ENCODE measurements around the gene CSPG4.
"Not testable (repeated sequence)": the region's sequence is repeated elsewhere in the genome, so short reads cannot be mapped to it uniquely, and the experiment has no call there.

Gene CSPG4

DNA sequence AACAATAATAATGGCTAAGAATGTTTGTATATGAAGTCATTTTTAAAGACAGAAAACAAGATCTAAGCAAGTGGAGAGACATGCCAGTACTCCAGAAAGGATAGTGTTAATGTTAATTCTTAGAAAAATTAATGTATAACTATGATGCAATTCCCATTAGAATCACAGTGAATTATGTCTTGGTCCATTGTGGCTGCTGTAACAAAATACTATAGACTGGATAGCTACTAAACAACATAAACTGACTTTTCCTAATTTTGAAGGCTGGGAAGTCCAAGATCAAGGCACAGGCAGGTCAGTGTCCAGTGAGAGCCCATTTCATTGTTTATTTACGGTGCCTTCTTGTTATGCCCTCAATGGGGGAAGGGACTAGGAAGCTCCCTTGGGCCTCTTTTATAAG is 32.7 kb upstream of the CSPG4 start:
- no peak overlapping the region for H3K9ac ChIP-seq (ENCODE audit: low read length)
- no peak overlapping the region for H3K27ac ChIP-seq (ENCODE audit: low read depth, low read length, poor library complexity, severe bottlenecking)
- TF ChIP-seq, protein P1, sequence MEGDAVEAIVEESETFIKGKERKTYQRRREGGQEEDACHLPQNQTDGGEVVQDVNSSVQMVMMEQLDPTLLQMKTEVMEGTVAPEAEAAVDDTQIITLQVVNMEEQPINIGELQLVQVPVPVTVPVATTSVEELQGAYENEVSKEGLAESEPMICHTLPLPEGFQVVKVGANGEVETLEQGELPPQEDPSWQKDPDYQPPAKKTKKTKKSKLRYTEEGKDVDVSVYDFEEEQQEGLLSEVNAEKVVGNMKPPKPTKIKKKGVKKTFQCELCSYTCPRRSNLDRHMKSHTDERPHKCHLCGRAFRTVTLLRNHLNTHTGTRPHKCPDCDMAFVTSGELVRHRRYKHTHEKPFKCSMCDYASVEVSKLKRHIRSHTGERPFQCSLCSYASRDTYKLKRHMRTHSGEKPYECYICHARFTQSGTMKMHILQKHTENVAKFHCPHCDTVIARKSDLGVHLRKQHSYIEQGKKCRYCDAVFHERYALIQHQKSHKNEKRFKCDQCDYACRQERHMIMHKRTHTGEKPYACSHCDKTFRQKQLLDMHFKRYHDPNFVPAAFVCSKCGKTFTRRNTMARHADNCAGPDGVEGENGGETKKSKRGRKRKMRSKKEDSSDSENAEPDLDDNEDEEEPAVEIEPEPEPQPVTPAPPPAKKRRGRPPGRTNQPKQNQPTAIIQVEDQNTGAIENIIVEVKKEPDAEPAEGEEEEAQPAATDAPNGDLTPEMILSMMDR (IDR thresholded peaks at IDR 0.05; ENCODE audit: low read length): no peak
- no peak for TF ChIP-seq EZH2 (IDR thresholded peaks at IDR 0.05; ENCODE audit: borderline replicate concordance, low read length)
- H3K9me3 ChIP-seq (ENCODE audit: low read length): no peaks in the 10 kb centered on the region
- H3K36me3 ChIP-seq (ENCODE audit: insufficient read depth, low read length): no peaks in the 10 kb centered on the region
- H3K4me1 ChIP-seq (ENCODE audit: insufficient read depth, low read length, severe bottlenecking): no peaks in the 10 kb centered on the region
- H4K20me1 ChIP-seq (ENCODE audit: insufficient read depth, low read length): no peaks in the 10 kb centered on the region
- no peaks in the 10 kb centered on the region for H3K27me3 ChIP-seq (ENCODE audit: insufficient read depth, low read length)
- no peaks in the 10 kb centered on the region for H3K9me2 ChIP-seq (ENCODE audit: low read depth, low read length)
- no peaks in the 10 kb centered on the region for H3K79me2 ChIP-seq (ENCODE audit: insufficient read depth, low read length)
- no peak overlapping the region for H2AFZ ChIP-seq (ENCODE audit: low read length)
- H3K4me3 ChIP-seq (ENCODE audit: low read depth, low read length, poor library complexity, severe bottlenecking): no peak overlapping the region
- no peaks in the 10 kb centered on the region for H3F3A ChIP-seq (ENCODE audit: insufficient read depth, low read length)
- H3K4me2 ChIP-seq (ENCODE audit: low read length): no peak overlapping the region

DNA sequence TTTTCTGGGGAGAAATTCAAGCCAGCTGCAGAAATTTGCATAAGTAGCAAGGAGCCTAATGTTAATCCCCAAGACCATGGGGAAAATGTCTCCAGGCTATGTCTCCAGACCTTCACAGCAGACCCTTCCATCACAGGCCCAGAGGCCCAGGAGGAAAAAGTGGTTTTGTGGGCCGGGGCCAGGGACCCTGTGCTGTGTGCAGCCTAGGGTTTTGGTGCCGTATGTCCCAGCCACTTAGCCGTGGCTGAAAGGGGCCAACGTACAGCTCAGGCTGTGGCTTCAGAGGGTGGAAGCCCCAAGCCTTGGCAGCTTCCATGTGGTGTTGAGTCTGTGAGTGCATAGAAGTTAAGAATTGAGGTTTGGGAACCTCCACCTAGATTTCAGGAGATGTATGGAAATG is 29.7 kb upstream of the CSPG4 start:
- H4K20me1 ChIP-seq (ENCODE audit: insufficient read depth, low read length); H3K9ac ChIP-seq (ENCODE audit: low read length); H3K9me2 ChIP-seq (ENCODE audit: low read depth, low read length); H3K4me2 ChIP-seq (ENCODE audit: low read length); H3K27me3 ChIP-seq (ENCODE audit: insufficient read depth, low read length); H3K9me3 ChIP-seq (ENCODE audit: low read length); H3K27ac ChIP-seq (ENCODE audit: low read depth, low read length, poor library complexity, severe bottlenecking); H2AFZ ChIP-seq (ENCODE audit: low read length); H3F3A ChIP-seq (ENCODE audit: insufficient read depth, low read length); H3K4me3 ChIP-seq (ENCODE audit: low read depth, low read length, poor library complexity, severe bottlenecking); H3K79me2 ChIP-seq (ENCODE audit: insufficient read depth, low read length); H3K36me3 ChIP-seq (ENCODE audit: insufficient read depth, low read length): not testable (repeated sequence)
- peaks cover 13% of the 10 kb centered on the region for H3K4me1 ChIP-seq (ENCODE audit: insufficient read depth, low read length, severe bottlenecking)

DNA sequence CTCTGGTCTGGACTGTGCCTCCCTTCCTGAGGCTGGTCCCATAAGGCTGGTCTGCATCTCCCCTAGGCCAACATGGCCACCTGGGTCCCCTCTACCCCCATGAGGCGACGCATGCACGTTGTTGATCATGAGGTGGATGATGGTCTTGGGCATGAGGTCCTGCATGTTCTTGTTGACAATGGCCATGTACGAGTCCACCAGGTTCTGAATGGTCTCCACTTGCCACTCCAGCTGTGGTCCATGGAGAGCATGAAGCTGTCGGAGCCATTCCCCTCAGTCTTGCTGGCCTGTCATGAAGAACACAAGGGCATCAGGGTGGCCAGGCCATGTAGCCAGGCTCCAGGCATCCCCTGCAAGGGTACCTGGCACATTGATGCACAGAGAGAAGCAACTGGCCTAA is 27.1 kb upstream of the CSPG4 start:
- no peaks in the 10 kb centered on the region for H3K27me3 ChIP-seq (ENCODE audit: insufficient read depth, low read length)
- H4K20me1 ChIP-seq (ENCODE audit: insufficient read depth, low read length): no peaks in the 10 kb centered on the region
- H3K4me2 ChIP-seq (ENCODE audit: low read length): no peak overlapping the region
- no peaks in the 10 kb centered on the region for H3K79me2 ChIP-seq (ENCODE audit: insufficient read depth, low read length)
- no peak overlapping the region for H3K27ac ChIP-seq (ENCODE audit: low read depth, low read length, poor library complexity, severe bottlenecking)
- H3K4me1 ChIP-seq (ENCODE audit: insufficient read depth, low read length, severe bottlenecking): peaks cover 13% of the 10 kb centered on the region
- no peaks in the 10 kb centered on the region for H3K9me2 ChIP-seq (ENCODE audit: low read depth, low read length)
- H2AFZ ChIP-seq (ENCODE audit: low read length): no peak overlapping the region
- H3K36me3 ChIP-seq (ENCODE audit: insufficient read depth, low read length): no peaks in the 10 kb centered on the region
- no peak overlapping the region for H3K4me3 ChIP-seq (ENCODE audit: low read depth, low read length, poor library complexity, severe bottlenecking)
- no peak overlapping the region for H3K9ac ChIP-seq (ENCODE audit: low read length)
- no peaks in the 10 kb centered on the region for H3F3A ChIP-seq (ENCODE audit: insufficient read depth, low read length)
- no peaks in the 10 kb centered on the region for H3K9me3 ChIP-seq (ENCODE audit: low read length)
- TF ChIP-seq, protein P1 (IDR thresholded peaks at IDR 0.05; ENCODE audit: low read length): no peak

DNA sequence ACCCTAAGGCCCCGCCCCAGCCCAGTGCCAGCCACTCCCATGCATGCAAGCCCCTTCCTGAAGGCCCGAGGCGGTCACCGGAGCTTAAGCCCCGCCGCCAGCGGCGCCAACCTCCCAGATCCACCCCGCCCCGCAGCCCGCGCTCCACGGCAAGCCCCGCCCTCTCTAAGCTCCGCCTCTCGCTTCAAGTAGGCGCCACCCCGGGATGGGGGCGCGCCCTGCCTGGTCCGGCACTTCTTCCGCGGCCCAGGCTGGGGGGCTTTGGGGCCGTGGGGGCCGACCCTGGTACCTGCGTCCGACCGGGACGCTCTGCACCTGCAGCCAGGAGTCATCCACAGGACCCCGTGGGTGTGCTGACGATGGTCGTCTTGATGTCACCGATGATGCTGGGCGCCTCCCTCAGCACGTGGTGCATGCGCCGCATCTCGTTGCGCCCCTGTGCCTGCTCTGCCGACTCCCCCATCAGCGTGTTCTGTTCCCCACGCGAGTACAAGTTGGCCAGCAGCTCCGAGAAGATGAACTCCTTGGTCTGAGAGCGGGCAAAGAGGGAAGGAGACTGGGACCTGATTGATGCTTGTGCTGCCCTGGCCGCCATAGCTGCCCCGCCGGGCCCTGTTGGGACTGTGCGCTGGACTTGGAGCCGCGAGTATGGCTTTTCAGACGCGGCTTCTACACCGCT is 26.1 kb upstream of the CSPG4 start:
- no peak overlapping the region for H3K27ac ChIP-seq (ENCODE audit: low read depth, low read length, poor library complexity, severe bottlenecking)
- peak overlapping the region; percentile 87 for H3K4me2 ChIP-seq (ENCODE audit: low read length)
- no peaks in the 10 kb centered on the region for H3K9me2 ChIP-seq (ENCODE audit: low read depth, low read length)
- H3K9me3 ChIP-seq (ENCODE audit: low read length): no peaks in the 10 kb centered on the region
- H3K9ac ChIP-seq (ENCODE audit: low read length): peak overlapping the region; percentile 26; the same call in 1 of the 2 replicates
- H2AFZ ChIP-seq (ENCODE audit: low read length): no peak overlapping the region
- H3K79me2 ChIP-seq (ENCODE audit: insufficient read depth, low read length): no peaks in the 10 kb centered on the region
- H4K20me1 ChIP-seq (ENCODE audit: insufficient read depth, low read length): no peaks in the 10 kb centered on the region
- H3K27me3 ChIP-seq (ENCODE audit: insufficient read depth, low read length): no peaks in the 10 kb centered on the region
- peak overlapping the region; percentile 74 for H3K4me3 ChIP-seq (ENCODE audit: low read depth, low read length, poor library complexity, severe bottlenecking)
- no peaks in the 10 kb centered on the region for H3F3A ChIP-seq (ENCODE audit: insufficient read depth, low read length)
- H3K4me1 ChIP-seq (ENCODE audit: insufficient read depth, low read length, severe bottlenecking): peaks cover 13% of the 10 kb centered on the region
- TF ChIP-seq EZH2 (IDR thresholded peaks at IDR 0.05; ENCODE audit: borderline replicate concordance, low read length): no peak
- TF ChIP-seq, protein P1 (IDR thresholded peaks at IDR 0.05; ENCODE audit: low read length): no peak
- no peaks in the 10 kb centered on the region for H3K36me3 ChIP-seq (ENCODE audit: insufficient read depth, low read length)

Measured in OCI-LY1 (cell line).